H9 (cell line): ENCODE results near the gene PLCB1. TPM values are rescaled to one million over a fixed set of nuclear protein-coding genes. Genes with fewer than 3 reads are reported as not detected.

ENCODE experiments used
- DNase-seq: peaks from one replicate; pipeline ENCODE4 v3.0.0-alpha.2; 2017
- H2AFZ ChIP-seq: one replicate; pipeline ENCODE4 v1.6.1; 2013; ENCODE audit warnings: mild to moderate bottlenecking, low read length, control low read depth, moderate library complexity
- H2AK5ac ChIP-seq: 2 replicates; pipeline ENCODE4 v1.6.1; 2013; ENCODE audit warnings: low read length, control low read depth, mixed read lengths; ENCODE audit not compliant: insufficient read length
- H2BK120ac ChIP-seq: one replicate; pipeline ENCODE4 v1.6.1; 2013; ENCODE audit warnings: low read depth, mild to moderate bottlenecking, low read length, control low read depth, inconsistent platforms; ENCODE audit not compliant: poor library complexity, severe bottlenecking
- H2BK12ac ChIP-seq: 2 replicates; pipeline ENCODE4 v1.6.1; 2013; ENCODE audit warnings: low read length, control low read depth, mixed read lengths, low read depth; ENCODE audit not compliant: insufficient read length
- H2BK15ac ChIP-seq: 2 replicates; pipeline ENCODE4 v1.6.1; 2013; ENCODE audit warnings: low read depth, low read length, control low read depth
- H2BK20ac ChIP-seq: one replicate; pipeline ENCODE4 v1.6.1; 2013; ENCODE audit warnings: low read depth, mild to moderate bottlenecking, low read length, control low read depth, inconsistent platforms; ENCODE audit not compliant: poor library complexity, severe bottlenecking
- H2BK5ac ChIP-seq: 2 replicates; pipeline ENCODE4 v1.6.1; 2013; ENCODE audit warnings: low read length, control low read depth, mixed read lengths; ENCODE audit not compliant: insufficient read length
- H3K14ac ChIP-seq: 2 replicates; pipeline ENCODE4 v1.6.1; 2013; ENCODE audit warnings: low read length, control low read depth; ENCODE audit not compliant: insufficient read depth
- H3K18ac ChIP-seq: 2 replicates; pipeline ENCODE4 v1.6.1; 2013; ENCODE audit warnings: low read depth, mild to moderate bottlenecking, mixed read lengths, low read length, control low read depth; ENCODE audit not compliant: insufficient read length
- H3K23ac ChIP-seq: 2 replicates; pipeline ENCODE4 v1.6.1; 2013; ENCODE audit warnings: low read length, control low read depth, mixed read lengths, low read depth; ENCODE audit not compliant: insufficient read length
- H3K23me2 ChIP-seq: 2 replicates; pipeline ENCODE4 v1.6.1; 2013; ENCODE audit warnings: low read depth, mild to moderate bottlenecking, mixed read lengths, low read length, control low read depth; ENCODE audit not compliant: insufficient read length, poor library complexity, severe bottlenecking
- H3K27ac ChIP-seq: 2 replicates; pipeline ENCODE4 v1.5.1; 2013; ENCODE audit warnings: low read length, control low read depth, mixed read lengths, low read depth; ENCODE audit not compliant: insufficient read length
- H3K27me3 ChIP-seq: 2 replicates; pipeline ENCODE4 v1.6.1; 2013; ENCODE audit warnings: low read length, control low read depth, inconsistent platforms; ENCODE audit not compliant: insufficient read depth
- H3K4ac ChIP-seq: 2 replicates; pipeline ENCODE4 v1.6.1; 2013; ENCODE audit warnings: low read depth, mild to moderate bottlenecking, control low read depth, inconsistent platforms, low read length, moderate library complexity
- H3K4me1 ChIP-seq: 2 replicates; pipeline ENCODE4 v1.6.1; 2013; ENCODE audit warnings: low read length, control low read depth, inconsistent platforms; ENCODE audit not compliant: insufficient read depth
- H3K4me2 ChIP-seq: 2 replicates; pipeline ENCODE4 v1.6.1; 2013; ENCODE audit warnings: low read length, control low read depth, mixed read lengths; ENCODE audit not compliant: insufficient read length, insufficient read depth
- H3K56ac ChIP-seq: 2 replicates; pipeline ENCODE4 v1.6.1; 2013; ENCODE audit warnings: low read depth, mild to moderate bottlenecking, mixed read lengths, low read length, control low read depth; ENCODE audit not compliant: insufficient read length
- H3K79me1 ChIP-seq: 2 replicates; pipeline ENCODE4 v1.6.1; 2013; ENCODE audit warnings: low read depth, mild to moderate bottlenecking, moderate library complexity, low read length, control low read depth, inconsistent platforms; ENCODE audit not compliant: insufficient read depth, poor library complexity, severe bottlenecking
- H3K79me2 ChIP-seq: 2 replicates; pipeline ENCODE4 v1.6.1; 2013; ENCODE audit warnings: low read length, control low read depth, inconsistent platforms; ENCODE audit not compliant: insufficient read depth
- H3K9ac ChIP-seq: 2 replicates; pipeline ENCODE4 v1.6.1; 2013; ENCODE audit warnings: low read length, control low read depth, mixed read lengths; ENCODE audit not compliant: insufficient read length; ENCODE audit errors: extremely low read depth
- H3K9me3 ChIP-seq: one replicate; pipeline ENCODE4 v1.6.1; 2013; ENCODE audit warnings: low read depth, low read length, inconsistent platforms; ENCODE audit not compliant: control insufficient read depth
- H3T11ph ChIP-seq: one replicate; pipeline ENCODE4 v1.6.1; 2013; ENCODE audit warnings: mild to moderate bottlenecking, low read length, control low read depth, inconsistent platforms
- H4K20me1 ChIP-seq: one replicate; pipeline ENCODE4 v1.6.1; 2013; ENCODE audit not compliant: control insufficient read depth, insufficient read length, insufficient read depth
- H4K5ac ChIP-seq: 2 replicates; pipeline ENCODE4 v1.6.1; 2013; ENCODE audit warnings: low read depth, mild to moderate bottlenecking, mixed read lengths, low read length, control low read depth; ENCODE audit not compliant: insufficient read length
- H4K8ac ChIP-seq: replicated peaks from 2 replicates; pipeline ENCODE4 v1.6.1; 2013; ENCODE audit warnings: low read length, control low read depth, mixed read lengths, low read depth; ENCODE audit not compliant: insufficient read length
- H4K91ac ChIP-seq: 2 replicates; pipeline ENCODE4 v1.6.1; 2013; ENCODE audit warnings: low read depth, mild to moderate bottlenecking, moderate library complexity, mixed read lengths, low read length, control low read depth; ENCODE audit not compliant: insufficient read length
- H3K27ac Mint-ChIP-seq, 3 experiments: 2 replicates in 2 of 3; 3 replicates in 1 of 3; pipeline ENCODE4 v1.8.0; 2020 to 2021; ENCODE audit warnings: mixed read lengths in 3 of 3, mild to moderate bottlenecking in 1 of 3, moderate library complexity in 1 of 3
- H3K27me3 Mint-ChIP-seq: 2 replicates; pipeline ENCODE4 v1.8.0; 2021; ENCODE audit warnings: low read depth, mild to moderate bottlenecking, moderate library complexity, mixed read lengths
- H3K36me3 Mint-ChIP-seq, 3 experiments: 2 replicates in 2 of 3; 3 replicates in 1 of 3; pipeline ENCODE4 v1.8.0; 2020 to 2021; ENCODE audit warnings: low read depth in 3 of 3, mixed read lengths in 3 of 3; ENCODE audit not compliant: insufficient read depth in 1 of 3
- H3K4me1 Mint-ChIP-seq, 2 experiments: 2 replicates each; pipeline ENCODE4 v1.8.0; 2020; ENCODE audit warnings: mixed read lengths in 2 of 2
- H3K4me3 Mint-ChIP-seq, 2 experiments: 2 replicates in 1 of 2; 3 replicates in 1 of 2; pipeline ENCODE4 v1.8.0; 2020 to 2021; ENCODE audit warnings: mild to moderate bottlenecking in 2 of 2, mixed read lengths in 2 of 2, moderate library complexity in 1 of 2
- H3K9me3 Mint-ChIP-seq, 2 experiments: 2 replicates in 1 of 2; 3 replicates in 1 of 2; pipeline ENCODE4 v1.8.0; 2020; ENCODE audit warnings: mild to moderate bottlenecking in 2 of 2, mixed read lengths in 2 of 2, moderate library complexity in 1 of 2
- total RNA-seq: library from RNA; stranded (reverse); gene quantifications from 2 replicates; pipeline ENCODE4 v1.2.1, GENCODE V29; 2021
- TF ChIP-seq, protein P1 (sequence below): fragments of 200-600 bp; sonication (generic); conservative IDR thresholded peaks from 3 replicates; pipeline ENCODE4 v1.8.0; 2021; ENCODE audit warnings: antibody characterized with exemption, mild to moderate bottlenecking

The PLCB1 gene
- total RNA-seq, 1 experiment from 2014 or later = 11.5 TPM

DNA sequence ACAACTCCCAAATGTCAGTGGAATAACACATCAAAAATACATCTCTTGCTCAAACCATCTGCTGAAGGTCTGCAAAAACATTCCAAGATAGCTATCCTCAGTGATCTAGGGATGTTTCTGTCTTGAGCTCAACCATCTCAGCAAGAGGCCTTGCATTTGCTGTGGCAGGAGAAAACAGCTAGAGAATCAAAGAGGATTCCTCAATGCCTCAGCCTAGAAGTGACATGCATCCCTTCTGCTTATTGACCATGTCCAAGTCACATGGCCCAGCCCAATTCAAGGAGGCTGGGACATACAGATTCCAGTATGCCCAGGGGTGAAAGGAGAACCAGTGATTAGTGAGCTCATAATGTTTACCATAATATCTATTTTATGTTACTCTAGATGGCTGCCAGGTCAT lies 269.5 kb downstream of the PLCB1 start:
- Histone ChIP-seq H4K91ac (no peak overlapping the region), H3K27ac (no peak overlapping the region), H2AFZ (no peak overlapping the region), H2BK120ac (no peak overlapping the region), H4K8ac (no peak overlapping the region), H2BK15ac (no peak overlapping the region), H4K5ac (no peak overlapping the region), H3K23me2 (no peaks in the 10 kb centered on the region), H2BK20ac (no peak overlapping the region), H3K9ac (no peak overlapping the region), H3K18ac (no peak overlapping the region), H2AK5ac (no peak overlapping the region), H3K4me2 (no peak overlapping the region), H3K4me1 (no peaks in the 10 kb centered on the region), H3K14ac (no peak overlapping the region), H3K27me3 (no peaks in the 10 kb centered on the region), H2BK12ac (no peak overlapping the region), H3K23ac (no peak overlapping the region), H3K56ac (no peak overlapping the region), H3K9me3 (no peaks in the 10 kb centered on the region), H3K79me2 (no peaks in the 10 kb centered on the region), H4K20me1 (no peaks in the 10 kb centered on the region), H2BK5ac (no peak overlapping the region), H3K4ac (no peak overlapping the region), H3T11ph (no peak overlapping the region), H3K79me1 (no peaks in the 10 kb centered on the region)
- Mint-ChIP-seq H3K36me3 (no peaks in the 10 kb centered on the region), H3K4me3 (no peak overlapping the region), H3K27me3 (no peaks in the 10 kb centered on the region), H3K27ac (no peak overlapping the region), H3K4me1 (no peaks in the 10 kb centered on the region), H3K9me3 (no peaks in the 10 kb centered on the region)
- TF ChIP-seq, protein P1, sequence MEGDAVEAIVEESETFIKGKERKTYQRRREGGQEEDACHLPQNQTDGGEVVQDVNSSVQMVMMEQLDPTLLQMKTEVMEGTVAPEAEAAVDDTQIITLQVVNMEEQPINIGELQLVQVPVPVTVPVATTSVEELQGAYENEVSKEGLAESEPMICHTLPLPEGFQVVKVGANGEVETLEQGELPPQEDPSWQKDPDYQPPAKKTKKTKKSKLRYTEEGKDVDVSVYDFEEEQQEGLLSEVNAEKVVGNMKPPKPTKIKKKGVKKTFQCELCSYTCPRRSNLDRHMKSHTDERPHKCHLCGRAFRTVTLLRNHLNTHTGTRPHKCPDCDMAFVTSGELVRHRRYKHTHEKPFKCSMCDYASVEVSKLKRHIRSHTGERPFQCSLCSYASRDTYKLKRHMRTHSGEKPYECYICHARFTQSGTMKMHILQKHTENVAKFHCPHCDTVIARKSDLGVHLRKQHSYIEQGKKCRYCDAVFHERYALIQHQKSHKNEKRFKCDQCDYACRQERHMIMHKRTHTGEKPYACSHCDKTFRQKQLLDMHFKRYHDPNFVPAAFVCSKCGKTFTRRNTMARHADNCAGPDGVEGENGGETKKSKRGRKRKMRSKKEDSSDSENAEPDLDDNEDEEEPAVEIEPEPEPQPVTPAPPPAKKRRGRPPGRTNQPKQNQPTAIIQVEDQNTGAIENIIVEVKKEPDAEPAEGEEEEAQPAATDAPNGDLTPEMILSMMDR = no peak
- no peak for DNase-seq
